HG03457 (cell line): ENCODE measurements around the gene SRD5A1.
A peak's percentile ranks its signal among the peaks of the same experiment; 100 is the strongest.

Experiments used
- ATAC-seq: cut with Tn5 transposase; IDR thresholded peaks from one replicate; pipeline ENCODE4 v1.9.1; 2021; ENCODE audit warnings: moderate number of reproducible peaks; ENCODE audit not compliant: unreplicated experiment

The SRD5A1 gene

DNA sequence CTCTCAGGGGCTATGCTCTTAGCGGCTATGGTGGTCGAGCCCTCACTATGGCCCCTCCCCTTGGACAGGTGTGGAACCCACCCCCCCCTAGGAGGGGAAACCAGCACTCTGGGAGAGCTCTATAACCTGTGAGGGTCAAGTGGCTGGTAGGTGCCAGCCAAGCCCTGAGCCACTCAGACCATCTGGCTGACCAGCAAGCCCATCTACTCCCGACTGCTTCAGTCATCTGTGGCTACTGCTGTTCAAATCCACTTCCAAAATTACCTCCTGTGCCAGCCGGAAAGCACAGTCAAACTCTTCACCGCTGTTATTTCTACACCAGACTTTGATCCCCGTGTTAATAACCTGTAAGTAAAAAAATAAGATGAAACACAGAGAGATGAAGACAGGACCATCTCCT, 28.9 kb upstream of the SRD5A1 start:
- no peak for ATAC-seq

DNA sequence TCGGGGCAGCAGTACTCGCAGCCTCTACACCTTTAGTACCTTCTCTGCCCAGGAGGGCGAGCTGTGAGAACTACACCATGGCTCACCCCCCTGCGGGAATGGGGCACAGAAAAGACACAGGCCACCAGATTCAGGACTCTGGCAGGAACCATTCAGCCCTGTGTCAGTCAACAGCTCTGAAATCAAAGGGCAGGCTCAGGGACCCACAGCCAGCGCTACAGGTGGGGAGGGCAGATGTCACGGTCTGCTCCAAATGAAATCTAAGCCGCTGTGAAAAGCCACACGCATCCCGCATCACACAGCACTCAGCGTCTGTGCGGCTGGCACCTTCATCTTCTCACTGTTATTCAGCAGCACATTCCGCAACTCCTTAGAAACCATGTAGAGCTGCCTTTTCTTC, 28.3 kb upstream of the SRD5A1 start:
- no peak for ATAC-seq

GRCh38 chr5:6606884-6607558, 26.2 kb upstream of the SRD5A1 start:
- no peak for ATAC-seq

DNA sequence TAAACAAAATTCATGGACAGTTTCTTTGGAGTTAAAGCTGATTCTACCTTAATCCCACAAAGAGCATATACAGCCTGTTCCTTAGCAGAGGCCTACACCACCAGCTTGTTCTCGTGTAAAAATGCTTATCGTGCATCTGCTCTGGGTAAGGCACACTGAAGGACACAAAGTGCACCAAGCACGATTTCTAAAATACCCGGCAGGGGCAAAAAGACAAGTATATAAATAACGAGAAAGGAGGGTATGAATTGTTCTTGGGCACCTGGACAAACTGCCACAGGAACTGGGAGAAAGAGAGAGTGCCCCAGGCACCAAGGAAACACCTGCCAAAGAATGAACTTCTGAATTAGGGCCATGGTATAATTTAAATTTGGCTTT, 25.7 kb upstream of the SRD5A1 start:
- ATAC-seq, result no peak

- ATAC-seq, result no peak
Measured at GRCh38 chr5:6608016-6608415, 25.2 kb upstream of the SRD5A1 start.

- ATAC-seq, result no peak
Measured at GRCh38 chr5:6611334-6612256, 21.6 kb upstream of the SRD5A1 start.

DNA sequence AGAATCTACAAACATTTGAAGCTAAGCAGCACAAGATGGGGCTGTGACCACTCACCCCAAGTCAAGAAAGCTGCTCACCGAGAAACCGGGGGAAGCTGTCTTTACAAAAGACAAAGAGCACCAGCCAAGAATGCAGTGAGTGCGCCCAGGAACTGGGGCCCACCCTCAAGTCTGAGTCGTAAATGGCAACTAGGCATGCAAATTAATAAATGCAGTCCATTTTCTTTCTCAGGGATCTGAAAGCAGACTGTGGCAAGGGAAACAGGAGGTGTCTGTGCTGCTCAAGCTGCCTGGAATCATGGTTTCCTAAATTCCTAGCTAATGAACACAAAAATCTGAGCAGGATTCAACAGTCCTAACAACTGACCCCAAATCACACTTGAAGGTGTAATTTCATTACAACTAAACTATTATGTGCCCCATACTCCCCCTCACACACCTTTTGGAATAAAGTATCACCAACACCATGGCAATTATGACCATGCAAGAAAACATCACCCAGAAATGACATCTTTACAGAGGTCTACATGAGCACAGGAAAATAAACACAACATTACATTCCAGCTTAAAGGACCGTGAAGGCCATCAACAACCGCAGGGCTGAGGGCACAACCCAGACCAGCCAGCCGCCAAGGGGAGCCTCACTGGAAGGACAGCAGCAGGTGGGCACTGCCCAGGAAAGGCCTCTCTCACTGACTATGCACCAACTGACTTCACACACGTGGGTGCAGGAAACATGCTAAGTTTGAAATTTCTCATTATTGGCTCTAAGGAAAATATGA, 18.0 kb upstream of the SRD5A1 start:
- no peak for ATAC-seq

DNA sequence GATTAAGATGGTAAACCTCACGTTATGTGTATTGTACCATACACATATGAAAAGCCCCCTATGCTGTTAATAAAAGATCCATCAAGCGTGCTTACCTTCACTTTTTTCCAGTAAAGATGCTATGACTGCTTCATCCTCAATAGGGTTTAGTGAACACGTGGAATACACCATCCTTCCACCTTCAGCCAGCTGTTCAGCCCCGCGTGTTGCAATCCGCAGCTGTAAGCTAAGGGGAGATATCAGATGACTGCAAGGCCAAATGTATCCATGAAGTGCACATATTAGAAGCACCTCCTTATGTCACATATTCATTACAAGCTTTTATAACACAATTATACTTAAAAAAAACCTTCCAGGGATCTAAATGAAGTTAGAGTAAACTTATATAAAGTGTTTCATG, 16.6 kb upstream of the SRD5A1 start:
- ATAC-seq, result no peak

DNA sequence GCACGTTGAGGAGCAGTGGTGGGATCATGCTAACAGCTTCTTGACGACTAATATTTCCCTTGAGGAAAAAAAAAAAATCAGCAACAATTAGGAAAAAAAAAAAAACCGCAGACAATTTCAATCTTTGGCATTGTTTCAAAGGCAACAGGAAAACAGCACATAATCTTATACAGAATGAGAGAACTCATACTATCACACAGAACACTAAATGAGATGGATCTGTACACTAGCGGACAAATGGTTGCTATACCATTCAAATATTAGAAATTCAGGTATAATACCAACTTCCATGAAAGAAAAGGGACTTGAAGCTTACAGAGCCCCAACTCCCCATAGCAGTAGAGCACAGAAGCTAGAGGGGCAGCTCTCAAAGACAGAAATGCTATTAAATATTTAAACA, 10.0 kb upstream of the SRD5A1 start:
- no peak for ATAC-seq

GRCh38 chr5:6623941-6624340, 9.3 kb upstream of the SRD5A1 start:
- ATAC-seq, result no peak

GRCh38 chr5:6626508-6626907, 6.7 kb upstream of the SRD5A1 start:
- ATAC-seq, result no peak

GRCh38 chr5:6631441-6631840, 1.8 kb upstream of the SRD5A1 start:
- ATAC-seq, result no peak

DNA sequence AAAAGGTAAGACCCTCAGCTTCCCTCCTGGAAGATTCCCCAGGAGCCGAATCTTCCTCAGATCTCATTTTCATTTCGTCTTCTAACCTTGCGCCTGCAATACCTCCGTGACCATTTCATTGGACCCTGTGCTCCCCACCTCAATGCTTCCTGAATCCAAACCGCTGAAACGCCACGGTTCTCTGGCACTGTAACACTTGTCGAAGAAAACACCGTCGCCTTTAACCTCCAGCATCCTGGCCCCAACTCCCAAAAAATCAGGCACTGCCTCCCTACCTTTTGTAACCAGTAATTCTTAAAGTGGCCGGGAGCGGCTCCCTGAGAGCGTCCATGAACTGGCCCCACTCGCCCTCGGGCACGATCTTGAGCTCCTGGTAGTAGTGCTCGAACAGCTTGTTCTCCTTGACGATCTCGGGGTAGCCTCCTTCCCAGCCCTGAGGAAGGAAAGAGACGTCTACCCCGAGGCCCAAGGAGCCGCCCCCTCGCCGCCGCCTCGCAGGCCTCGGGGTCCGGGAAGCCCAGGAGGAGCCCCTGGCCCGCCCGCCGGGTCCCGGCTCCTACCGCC, 834 bp upstream of the SRD5A1 start:
- ATAC-seq, result peak; percentile 21

GRCh38 chr5:6633469-6634245, 417 bp downstream of the SRD5A1 start:
- ATAC-seq, result peak; percentile 39

- no peak for ATAC-seq
Measured at GRCh38 chr5:6634306-6634705, 1.1 kb downstream of the SRD5A1 start.

- no peak for ATAC-seq
Measured at GRCh38 chr5:6634788-6635430, 1.7 kb downstream of the SRD5A1 start.

DNA sequence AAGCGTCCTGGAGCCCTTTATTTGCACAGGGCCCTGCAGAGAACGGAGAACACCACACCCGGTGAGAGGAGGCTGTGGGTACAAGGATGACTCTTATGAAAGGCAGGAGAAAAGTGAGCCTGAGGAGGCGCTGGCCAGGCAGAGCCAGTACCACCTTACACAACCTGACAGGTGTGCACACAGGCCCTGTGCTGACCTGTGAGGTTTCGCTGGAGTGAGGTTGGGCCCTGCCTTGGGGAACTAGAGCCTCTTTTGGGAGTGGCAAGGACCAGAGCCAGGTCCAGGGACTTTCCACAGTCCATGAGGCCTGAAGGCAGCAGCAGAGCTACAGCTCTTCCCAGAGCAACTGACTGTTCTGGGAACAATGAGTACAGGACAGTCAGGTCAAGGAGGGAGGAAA, 3.1 kb downstream of the SRD5A1 start:
- no peak for ATAC-seq

DNA sequence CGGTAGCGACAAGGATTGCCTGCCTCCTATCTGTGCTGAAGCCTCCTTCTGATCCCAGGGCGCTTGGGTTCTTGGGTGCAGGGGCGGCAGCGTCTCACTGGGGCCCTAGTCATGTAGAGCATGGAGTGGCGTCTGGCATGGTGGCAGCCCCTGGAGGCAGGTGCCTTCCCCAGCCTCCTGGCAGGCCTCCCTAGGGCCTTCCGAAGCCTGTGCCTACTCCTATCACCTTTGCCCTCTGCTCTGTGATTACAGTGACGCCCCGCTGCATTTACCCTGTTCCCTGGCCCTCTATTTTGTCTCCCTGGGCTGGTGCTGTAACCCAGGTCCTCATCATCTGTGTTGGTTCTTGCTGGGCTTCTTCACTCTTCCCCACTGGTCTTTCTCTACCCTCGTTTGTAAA, 3.8 kb downstream of the SRD5A1 start:
- ATAC-seq, result no peak

DNA sequence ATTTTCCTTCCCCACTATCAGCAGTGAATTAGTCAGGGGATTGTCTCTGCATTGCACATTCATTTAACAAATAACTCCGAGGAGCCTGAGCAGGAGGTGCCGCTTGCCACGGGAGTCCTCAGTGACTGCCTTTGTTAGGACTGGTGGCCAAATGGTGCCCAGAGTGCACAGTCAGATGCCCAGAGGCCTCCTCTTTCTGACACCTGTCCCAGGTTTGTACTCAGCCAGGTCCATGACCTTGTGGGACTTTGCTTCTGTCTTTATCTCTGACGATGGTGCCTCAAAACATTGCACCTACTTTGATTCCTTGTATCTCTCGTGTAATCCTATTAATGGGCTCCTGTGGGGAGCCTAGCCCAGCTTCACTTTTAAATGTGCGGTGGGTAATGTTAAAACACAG, 4.3 kb downstream of the SRD5A1 start:
- ATAC-seq, result no peak

- no peak for ATAC-seq
Measured at GRCh38 chr5:6638236-6638635, 5.0 kb downstream of the SRD5A1 start.
